SW 1271 (cell line): ENCODE measurements around the gene PDE8A.
"Not testable (repeated sequence)": the region's sequence is repeated elsewhere in the genome, so short reads cannot be mapped to it uniquely, and the experiment has no call there.

ENCODE experiments used
- DNase-seq, 2 experiments: peaks; one replicate each; lab custom pipeline; 2025; lab: John Stamatoyannopoulos, UW

PDE8A gene

DNA sequence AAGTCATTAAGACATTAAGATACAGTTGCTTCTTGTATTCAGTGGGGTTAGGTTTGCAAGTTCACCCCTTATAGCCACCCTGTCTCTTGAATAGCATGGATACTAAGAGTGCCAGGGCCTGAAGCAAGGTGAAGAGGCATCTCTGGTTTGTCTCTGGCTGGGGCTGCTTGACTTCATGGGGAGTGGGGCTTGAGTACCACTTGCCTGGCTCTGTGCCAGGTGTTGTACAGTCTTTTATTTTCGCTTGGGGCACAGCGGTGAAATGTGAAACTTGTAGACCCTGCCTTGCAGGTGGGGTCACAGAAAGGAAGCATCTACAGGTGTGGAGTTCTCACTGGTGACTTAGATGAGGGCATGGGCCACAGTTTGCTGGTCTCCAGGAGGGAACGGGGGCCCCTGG is 152.1 kb downstream of the PDE8A start:
- DNase-seq = no peak

DNA sequence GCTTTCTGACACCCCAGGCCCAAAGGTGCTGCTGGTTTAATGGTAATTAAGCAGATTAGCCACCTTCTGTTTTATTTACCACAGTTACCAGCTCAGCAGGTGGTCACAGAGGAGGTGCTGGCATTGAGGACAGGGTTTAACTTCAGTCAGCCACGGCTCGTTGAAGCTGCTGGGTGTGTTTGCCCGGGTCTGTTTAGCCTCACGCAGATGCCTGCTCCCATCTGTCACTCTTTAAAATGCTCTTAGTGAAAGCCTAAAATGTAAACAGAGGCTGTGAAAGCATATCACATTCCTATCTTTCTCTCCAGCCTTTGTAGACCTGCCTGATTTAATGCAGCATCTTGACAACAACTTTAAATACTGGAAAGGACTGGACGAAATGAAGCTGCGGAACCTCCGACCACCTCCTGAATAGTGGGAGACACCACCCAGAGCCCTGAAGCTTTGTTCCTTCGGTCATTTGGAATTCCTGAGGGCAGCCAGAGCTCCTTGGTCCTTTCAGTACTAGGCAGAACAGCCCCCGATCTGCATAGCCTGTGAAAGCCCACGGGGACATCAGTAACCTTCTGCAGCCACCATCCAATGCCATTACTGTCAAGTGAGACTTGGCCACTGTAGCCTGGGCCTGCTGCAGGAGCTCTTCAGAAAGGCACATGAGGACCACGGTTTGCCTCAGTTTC is 156.0 kb downstream of the PDE8A start:
- no peak for DNase-seq

DNA sequence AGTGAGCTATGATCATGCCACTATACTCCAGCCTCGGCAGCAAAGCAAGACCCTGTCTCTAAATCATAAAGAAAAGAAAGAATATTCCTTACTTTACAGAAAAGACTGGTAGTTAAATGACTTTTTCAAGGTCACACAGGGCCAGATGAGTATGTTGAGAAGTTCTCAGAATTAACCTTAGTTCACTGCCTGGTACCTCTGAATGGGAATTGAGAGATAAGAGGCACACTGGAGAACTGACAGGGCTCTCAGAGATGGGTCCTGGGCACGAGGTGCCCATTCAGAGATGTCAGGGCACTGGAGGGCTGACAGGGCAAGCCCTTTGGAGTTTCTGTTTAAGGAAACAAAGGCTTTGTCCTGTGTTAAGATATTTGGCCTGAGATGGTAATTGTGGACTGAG is 157.7 kb downstream of the PDE8A start:
- no peak for DNase-seq

DNA sequence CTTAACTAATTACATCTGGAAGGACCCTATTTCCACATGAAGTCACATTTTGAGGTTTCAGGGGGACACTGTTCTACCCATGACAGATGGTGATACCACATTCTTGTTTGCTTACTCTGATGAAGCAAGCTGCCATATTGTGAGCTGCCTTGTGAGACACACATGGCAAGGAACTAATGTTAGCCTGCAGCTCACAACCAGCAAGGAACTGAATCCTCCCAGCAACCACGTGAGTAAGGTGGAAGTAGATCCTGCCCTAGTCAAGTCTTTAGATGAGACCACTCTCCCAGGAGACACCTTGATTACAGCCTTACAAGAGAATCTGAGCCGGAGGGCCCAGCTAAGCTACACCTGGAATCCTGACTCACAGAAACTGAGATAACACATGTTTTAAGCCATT is 160.1 kb downstream of the PDE8A start:
- DNase-seq = no peak

DNA sequence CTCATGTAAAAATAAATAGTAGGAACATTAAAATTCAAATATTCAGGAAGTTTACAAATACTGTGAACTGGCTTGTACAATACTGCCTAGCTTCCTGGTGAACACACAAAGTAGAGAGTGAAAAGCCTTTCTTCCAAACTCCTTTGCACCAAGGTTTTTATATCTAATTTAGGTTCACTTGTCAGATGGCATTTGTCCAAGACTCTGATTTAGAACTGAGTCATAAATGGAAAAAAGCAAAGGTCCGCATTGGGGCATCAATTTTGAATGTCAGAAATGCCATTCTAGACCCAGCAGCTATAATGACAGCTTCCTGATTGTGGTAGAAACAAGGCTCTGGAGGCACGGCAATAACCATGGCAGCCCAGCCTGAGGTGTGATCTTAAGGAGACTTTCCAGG is 160.7 kb downstream of the PDE8A start:
- peak; percentile 28 to 62 for DNase-seq

DNA sequence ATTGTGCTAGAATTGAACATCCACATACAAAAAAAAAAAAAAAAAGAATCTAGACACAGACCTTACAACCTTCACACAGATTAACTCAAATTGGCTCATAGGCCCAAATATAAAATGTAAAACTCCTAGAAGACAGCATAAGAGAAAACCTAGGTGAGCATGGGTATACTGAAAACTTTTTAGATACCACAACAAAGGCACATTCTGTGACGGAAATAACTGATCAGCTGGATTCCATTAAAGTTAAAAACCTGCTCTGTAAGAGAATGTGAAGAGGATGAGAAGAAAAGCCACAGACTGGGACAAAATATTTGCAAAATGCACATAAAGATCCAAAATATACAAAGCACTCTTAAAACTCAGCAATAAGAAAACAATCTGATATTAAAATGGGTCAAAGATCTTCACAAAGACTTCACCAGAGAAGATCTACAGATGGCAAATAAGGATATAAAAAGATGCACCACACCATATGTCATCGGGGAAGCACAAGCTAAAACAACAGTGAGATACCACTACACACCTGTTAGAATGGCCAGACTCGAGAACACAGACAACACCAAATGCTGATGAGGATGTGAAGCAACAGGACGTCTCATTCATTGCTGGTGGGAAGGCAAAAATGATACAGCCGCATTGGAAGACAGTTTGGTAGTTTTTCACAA is 167.9 kb downstream of the PDE8A start:
- DNase-seq = no peak

DNA sequence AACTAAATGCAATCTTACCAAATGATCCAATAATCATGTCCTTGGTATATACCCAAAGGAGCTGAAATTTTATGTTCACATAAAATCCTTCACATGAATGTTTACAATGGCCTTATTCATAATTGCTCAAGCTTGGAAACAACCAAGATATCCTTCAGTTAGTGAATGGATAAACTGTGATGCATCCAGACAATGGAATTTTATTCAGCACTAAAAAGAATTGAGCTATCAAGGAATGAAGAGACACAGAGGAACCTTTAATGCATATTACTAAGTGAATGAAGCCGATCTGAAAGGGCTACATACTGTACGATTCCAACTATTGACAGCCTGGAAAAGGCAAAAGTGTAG is 168.4 kb downstream of the PDE8A start:
- no peak for DNase-seq

DNA sequence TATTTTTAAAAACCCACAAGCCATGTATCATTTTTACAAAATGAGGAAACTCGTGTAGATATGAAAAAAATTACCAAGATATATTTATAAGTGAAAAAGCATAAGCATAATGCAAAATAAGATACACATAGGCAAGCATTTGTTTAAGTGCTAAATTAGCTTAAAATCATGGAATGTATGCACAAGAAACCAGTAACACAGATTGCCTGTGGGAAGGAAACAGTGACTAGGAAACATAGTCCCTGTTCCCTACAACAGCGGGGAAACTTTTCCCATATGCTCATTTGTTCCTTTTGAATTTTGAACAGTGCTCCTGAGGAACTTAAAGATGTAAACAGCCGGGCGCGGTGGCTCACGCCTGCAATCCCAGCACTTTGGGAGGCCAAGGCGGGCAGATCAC is 169.5 kb downstream of the PDE8A start:
- no peak for DNase-seq

DNA sequence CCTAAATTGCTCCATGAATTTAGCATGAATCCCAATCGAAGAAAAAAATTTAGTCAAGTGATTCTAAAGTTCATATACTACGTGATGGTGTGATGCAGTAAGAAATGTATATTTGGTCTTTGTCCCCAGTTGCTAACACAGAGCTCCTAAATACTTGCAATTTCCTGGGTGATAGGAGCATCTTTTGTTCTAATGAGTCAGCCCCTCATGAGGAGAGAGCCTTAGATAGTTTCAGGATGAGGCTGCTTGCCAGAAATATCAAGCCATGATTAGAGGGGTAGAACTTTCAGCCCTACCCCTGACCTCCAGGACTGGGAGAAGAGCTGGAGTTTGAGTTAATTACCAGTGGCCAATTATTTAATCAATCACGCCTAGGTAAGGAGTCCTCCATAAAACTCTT is 170.2 kb downstream of the PDE8A start:
- DNase-seq = no peak

DNA sequence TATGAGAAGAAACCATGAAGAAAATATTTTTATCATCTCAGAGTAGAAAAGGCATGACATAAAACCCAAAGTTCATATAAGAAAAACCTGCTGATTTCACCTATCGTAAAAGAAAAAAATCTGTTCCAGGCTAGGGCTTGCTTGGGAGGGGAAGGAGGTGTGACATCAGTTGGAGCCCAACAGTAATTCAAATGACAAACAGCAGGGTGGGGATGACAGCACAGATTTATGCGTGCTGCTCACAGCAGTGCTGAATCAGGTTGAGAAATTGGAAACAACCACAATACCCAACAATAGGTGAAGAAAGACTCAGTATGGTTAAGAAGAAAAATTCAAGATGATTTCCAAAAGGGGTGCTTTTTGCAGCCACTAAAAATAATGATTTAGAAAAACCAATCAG is 172.4 kb downstream of the PDE8A start:
- DNase-seq = no peak

DNA sequence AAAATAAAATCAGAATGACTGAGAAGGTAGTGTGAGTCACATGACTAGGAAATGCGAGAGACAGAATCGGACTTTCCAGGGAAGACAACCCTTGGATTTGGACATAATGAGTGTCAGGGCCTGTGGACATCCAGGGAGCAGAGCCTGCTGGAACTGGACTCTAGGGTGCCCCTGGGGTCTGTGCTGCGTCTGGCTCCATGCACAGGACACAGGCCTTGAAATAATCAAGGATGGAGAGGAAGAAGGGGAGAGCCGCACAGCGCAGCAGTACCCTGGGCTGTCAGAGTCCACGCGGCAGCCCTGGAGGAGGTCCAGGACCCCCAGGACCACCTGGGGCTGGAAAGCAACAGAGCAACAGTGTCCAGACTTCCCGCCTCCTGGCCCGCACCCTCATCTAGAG is 173.7 kb downstream of the PDE8A start:
- no peak for DNase-seq

DNA sequence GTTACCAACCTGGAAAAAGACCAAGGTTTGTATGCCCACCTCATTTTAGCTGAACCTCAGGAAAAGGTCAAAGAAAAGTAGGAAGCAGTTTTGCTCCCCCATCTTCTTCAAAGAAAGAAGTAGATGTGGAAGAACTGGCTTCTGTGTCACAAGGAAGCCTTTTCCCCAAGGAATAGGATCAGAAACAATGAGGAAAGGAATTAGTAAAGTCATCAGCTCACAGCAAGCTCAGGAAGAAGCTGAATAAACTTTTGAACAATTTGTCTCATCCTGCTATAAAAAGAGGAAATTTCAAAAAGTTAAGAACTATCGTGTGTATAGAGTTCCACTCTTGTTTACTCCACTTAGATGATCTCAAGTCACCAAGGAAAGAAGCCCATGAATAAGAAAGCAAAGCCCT is 174.2 kb downstream of the PDE8A start:
- DNase-seq = no peak

DNA sequence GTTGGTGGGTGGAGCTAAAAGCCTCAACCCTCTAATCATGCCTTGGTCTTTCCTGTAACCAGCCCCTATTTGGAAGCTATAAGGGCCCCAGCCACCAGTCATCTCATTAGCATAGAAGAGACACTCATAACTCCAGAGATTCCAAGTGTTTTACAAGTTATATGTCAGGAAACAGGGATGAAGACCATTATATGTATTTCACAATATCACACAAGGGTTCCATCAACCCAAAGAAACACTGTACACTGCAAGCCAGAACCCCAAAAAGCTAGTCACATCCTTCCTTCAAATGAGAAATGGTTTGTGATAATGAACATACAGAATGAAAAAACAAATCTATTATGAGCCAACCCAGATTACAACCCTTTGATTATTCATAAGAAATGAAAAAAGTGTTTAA is 175.7 kb downstream of the PDE8A start:
- DNase-seq = no peak

DNA sequence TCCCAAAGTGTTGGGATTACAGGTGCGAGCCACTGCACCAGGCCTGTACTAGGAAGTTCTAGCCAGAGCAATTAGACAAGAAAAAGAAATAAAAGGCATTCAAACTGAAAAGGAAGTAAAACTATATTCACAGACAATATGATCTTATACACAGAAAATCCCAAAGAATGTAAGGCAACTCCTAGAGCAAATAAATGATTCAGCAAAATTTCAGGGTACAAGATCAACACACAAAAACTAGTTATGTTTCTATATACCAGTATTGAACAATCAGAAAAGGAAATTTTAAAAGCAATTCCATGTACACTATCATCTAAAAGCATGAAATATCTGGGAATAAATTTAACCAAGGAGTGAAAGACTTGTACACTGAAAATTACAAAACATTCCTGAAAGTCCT is 180.6 kb downstream of the PDE8A start:
- DNase-seq = no peak

DNA sequence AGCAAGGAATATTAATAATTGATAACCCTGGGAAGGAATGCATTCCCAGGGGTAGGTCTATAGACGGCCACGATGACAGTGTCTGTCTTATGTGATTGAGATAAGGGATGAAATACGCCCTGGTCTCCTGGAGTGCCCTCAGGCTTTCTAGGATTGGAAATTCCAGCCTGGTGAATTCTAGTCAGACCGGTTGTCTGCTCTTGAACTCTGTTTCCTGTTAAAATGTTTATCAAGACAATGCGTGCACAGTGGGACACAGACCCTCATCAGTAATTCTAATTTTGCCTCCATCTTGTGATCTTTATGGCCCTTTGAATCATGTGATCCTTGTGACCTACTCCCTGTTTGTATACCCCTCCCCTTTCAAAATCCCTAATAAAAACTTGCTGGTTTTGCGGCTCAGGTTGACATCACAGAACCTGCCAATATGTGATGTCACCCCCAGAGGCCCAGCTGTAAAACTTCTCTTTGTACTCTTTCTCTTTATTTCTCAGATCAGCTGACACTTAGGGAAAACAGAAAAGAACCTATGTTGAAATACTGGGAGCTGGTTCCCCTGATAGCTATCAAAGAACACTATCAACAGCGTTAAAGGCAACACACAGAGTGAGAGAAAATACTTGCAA is 183.3 kb downstream of the PDE8A start:
- DNase-seq = no peak

DNA sequence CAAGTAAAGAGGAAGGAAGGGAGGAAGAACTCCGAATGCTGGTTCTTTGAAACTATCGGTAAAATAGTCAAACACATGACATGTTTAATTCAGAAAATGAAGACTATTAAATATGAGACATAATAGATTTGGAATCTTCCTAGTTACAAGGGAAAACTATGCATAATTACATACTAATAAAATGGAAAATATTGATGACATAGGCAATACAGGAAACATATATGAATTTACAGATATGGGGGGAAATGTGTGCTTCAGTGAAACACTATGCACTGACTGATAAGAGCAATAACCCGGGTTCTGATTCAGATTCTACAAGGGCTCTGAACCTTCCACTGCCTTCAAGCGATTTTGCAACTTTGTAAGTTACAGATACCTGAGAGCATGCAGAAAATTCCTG is 185.9 kb downstream of the PDE8A start:
- DNase-seq = no peak

DNA sequence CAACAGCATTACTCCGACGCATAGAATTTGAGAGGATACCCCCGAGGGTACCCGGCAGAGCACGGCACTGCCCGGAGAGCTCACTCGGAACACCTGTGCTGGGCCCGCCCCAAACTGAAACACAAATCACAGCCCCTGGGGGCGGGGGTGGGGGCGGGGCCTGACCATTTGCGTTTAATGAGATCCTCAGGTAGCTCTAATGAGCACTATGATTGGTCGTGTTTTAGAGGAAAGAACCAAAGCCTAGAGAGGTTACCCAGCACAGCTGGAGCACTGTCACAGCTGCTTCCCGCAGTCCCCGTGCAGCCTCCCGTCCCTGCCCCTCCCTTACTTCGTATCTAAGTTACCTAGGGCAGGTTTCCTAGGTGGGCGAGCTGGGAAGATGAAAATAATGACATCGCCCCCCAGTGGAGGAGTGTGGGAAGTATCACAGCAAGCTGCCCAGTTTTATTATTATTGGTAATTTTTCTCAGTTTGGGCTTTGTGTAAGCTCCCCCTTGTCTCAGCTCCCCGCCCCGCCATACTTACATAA is 187.1 kb downstream of the PDE8A start:
- peak in 1 of 2 experiments; percentile 37 for DNase-seq

DNA sequence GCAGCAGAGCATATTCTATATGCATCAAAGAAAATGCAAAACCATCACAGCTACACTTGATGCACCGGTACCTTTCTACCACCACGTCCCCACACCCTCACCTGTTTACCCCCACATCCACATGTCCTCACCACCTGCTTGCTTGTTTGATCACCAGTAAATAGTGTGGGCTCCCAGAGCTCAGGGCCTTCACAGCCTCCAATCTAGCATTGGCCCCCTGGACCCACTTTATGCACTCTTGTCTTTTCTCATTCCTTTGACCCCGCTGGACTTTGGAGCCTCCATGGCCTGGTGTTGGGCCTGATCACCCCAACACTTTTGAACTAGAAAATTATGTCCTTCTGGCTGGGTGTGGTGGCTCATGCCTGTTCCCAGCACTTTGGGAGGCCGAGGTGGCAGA is 190.1 kb downstream of the PDE8A start:
- no peak for DNase-seq

DNA sequence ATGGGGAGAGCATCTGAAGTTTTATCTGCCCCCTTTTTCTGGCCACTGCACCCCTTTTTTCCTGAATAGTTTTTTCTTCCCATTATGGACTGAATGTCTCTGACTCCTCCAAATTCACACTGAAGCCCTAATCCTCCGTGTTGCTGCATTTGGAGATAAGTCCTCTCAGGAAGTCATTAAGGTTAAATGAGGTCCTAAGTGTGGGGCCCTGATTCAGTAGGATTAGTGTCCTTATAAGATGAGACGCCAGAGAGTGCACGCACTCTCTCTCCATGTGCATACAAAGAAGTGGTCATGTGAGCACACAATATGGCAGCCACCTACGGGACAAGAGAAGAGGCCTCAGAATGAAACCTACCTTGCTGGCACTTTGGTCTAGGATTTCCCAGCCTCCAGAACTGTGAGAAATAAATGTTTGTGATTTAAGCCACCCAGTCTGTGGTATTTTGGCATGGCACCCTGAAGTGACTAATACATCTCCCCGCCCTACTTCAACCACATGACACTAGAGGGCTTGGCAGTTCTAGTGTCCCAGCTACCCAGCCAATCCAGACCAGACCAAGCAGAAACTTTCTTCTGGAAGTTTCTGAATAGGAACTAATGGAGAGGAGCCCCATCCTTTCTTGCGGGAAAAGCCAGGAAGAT is 191.3 kb downstream of the PDE8A start:
- DNase-seq = no peak

DNA sequence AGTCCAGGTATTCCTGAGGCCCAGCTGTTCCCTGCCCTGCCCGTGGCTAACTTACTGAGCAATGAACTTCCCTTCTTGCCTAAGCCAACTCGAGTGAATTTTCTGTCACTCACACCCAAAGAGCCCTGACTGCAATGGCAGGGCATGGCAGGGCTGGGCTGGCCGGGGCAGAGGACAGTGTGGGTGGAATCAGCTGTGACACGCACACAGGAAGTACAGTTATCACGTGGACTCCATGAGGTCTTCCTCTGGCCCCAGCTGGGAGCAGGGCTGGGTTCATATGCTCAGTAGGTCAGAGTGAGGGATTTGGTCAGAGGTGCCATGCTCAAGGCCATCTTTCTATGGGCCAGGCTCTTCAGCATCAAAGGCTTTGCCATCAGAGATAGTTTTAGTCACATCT is 192.0 kb downstream of the PDE8A start:
- DNase-seq = not testable (repeated sequence)

DNA sequence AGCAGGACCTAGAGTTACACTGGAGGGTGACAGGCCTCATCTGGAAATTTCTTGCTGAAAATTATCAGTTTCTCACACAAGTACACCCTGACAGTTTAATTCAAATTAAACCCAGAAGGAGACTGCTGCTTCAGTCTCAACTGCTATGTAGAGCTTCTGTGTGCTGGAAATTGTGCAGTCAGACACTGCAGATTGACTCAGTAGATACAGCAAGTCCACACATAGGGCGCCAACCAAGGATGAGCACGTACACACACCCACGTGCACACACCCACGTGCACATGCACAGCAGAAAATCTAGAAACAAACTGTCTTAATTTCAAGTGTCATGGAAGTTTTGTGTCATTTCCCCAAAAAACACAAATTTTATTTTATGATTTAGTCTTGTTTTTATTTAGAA is 192.9 kb downstream of the PDE8A start:
- DNase-seq = no peak

DNA sequence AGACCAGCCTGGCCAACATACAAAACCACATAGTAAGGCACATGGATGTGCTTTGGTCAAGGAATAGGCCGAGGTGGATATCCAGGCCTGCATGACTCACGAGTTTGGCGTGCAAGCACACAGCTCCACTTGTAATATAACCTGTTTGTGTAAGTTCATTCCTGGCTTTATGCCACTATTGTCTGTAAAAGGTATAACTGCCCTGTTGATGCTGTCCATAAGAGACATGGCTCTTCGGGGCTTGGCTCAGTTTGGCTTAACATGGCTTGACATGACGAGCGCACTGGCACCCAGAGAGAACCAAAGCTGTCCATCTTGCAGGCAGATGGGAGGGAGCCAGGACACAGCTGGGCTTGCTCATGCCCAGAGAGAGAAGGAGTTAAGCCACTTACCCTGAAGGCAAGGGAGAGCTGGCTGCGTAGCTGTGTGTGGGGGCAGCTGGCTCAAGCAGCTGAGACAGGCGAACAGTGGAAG is 195.4 kb downstream of the PDE8A start:
- DNase-seq = not testable (repeated sequence)

DNA sequence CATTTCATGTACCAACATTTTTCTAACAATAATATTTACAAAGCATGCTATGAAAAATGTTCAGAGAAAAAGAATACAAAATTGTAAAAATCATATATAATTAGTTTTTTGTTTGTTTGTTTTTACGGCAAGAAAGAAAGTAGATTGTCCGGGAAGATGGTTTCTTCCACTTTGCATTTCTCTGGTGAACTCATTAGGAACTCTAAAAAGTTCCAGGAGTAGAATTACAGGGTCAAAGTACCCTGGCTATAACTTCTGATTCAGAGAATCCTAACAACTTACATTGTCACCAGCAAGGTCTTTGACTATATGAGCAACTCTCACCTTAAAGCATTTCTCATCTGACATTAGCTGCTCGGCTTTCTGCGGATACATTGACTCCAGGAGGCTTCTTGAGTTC is 196.7 kb downstream of the PDE8A start:
- DNase-seq = no peak
